Endothelial cell of umbilical vein (primary cell): ENCODE results near the gene NBR1. TPM values are rescaled to one million over a fixed set of nuclear protein-coding genes. Genes with fewer than 3 reads are reported as not detected.

Experiments
- BruUV-seq: library from RNA; stranded (reverse); fragments of 400-500 nt; replicated peaks from 2 replicates; lab custom pipeline; 2021; lab: Mats Ljungman, UMichigan
- CTCF ChIA-PET: fragments of 300-600, 350-600 bp; sonication (Branson Sonifier 250); formaldehyde crosslinking; loops from one replicate; lab custom pipeline; 2021; ENCODE audit warnings: antibody characterized with exemption, inconsistent platforms; lab: Charles Lee
- POLR2A ChIA-PET: fragments of 300-600, 350-600 bp; sonication (Branson Sonifier 250); formaldehyde crosslinking; loops from one replicate; lab custom pipeline; 2021; ENCODE audit warnings: antibody characterized with exemption, inconsistent platforms; lab: Charles Lee
- DNase-seq: peaks from one replicate; pipeline ENCODE4 v3.0.0-alpha.2; 2011; ENCODE audit warnings: low read depth, low spot score
- FAIRE-seq: peaks from 2 replicates; lab custom pipeline; 2011; peaks lifted over from hg19 to GRCh38; lab: Jason Lieb, UNC
- H2AFZ ChIP-seq: 2 replicates; pipeline ENCODE4 v1.6.0; 2012; ENCODE audit warnings: low read depth, low read length, control low read depth, inconsistent platforms
- H3K27ac ChIP-seq: 2 replicates; pipeline ENCODE4 v1.5.1; 2011; ENCODE audit warnings: low read depth, mild to moderate bottlenecking, control low read depth, low read length, moderate library complexity; ENCODE audit not compliant: insufficient read depth
- H3K27me3 ChIP-seq, 2 experiments: 2 replicates each; pipeline versions ENCODE4 v1.6.0 to v1.6.1; 2011; ENCODE audit warnings: low read length in 2 of 2, mixed read lengths in 1 of 2; ENCODE audit not compliant: control insufficient read depth in 2 of 2, insufficient read depth in 2 of 2
- H3K36me3 ChIP-seq, 2 experiments: 2 replicates in 1 of 2; 3 replicates in 1 of 2; pipeline ENCODE4 v1.5.1; 2011; ENCODE audit warnings: low read length in 2 of 2, mild to moderate bottlenecking in 1 of 2, moderate library complexity in 1 of 2; ENCODE audit not compliant: control insufficient read depth in 2 of 2, insufficient read depth in 2 of 2; ENCODE audit errors: extremely low read depth in 1 of 2
- H3K4me1 ChIP-seq: 3 replicates; pipeline ENCODE4 v1.5.1; 2011; ENCODE audit warnings: mild to moderate bottlenecking, low read length; ENCODE audit not compliant: control insufficient read depth, insufficient read depth; ENCODE audit errors: extremely low read depth
- H3K4me2 ChIP-seq: 2 replicates; pipeline ENCODE4 v1.6.1; 2011; ENCODE audit warnings: low read length, control low read depth, mixed read lengths; ENCODE audit not compliant: insufficient read depth
- H3K4me3 ChIP-seq, 3 experiments: fragments of 200-600 bp in 1 of 3; sonication (generic), shearing (Covaris generic) in 1 of 3; replicated peaks in 1 of 3; 2 replicates each; pipeline ENCODE4 v1.5.1; 2011 to 2016; ENCODE audit warnings: control low read depth in 3 of 3, low read length in 3 of 3, mild to moderate bottlenecking in 2 of 3, inconsistent platforms in 1 of 3, low read depth in 1 of 3, moderate library complexity in 1 of 3; ENCODE audit not compliant: insufficient read depth in 1 of 3
- H3K79me2 ChIP-seq: 2 replicates; pipeline ENCODE4 v1.6.0; 2012; ENCODE audit warnings: low read length, inconsistent platforms; ENCODE audit not compliant: control insufficient read depth, insufficient read depth
- H3K9ac ChIP-seq: replicated peaks from 2 replicates; pipeline ENCODE3; 2011; ENCODE audit warnings: low read length, control low read depth; ENCODE audit not compliant: insufficient read depth; ENCODE audit errors: extremely low read depth
- H3K9me1 ChIP-seq: replicated peaks from 3 replicates; pipeline ENCODE4 v1.6.0; 2011; ENCODE audit warnings: mild to moderate bottlenecking, low read length; ENCODE audit not compliant: control insufficient read depth, insufficient read depth; ENCODE audit errors: extremely low read depth
- H3K9me3 ChIP-seq: replicated peaks from 2 replicates; pipeline ENCODE4 v1.5.1; 2012; ENCODE audit warnings: low read length, inconsistent platforms; ENCODE audit not compliant: control insufficient read depth, insufficient read depth
- H4K20me1 ChIP-seq: replicated peaks from 2 replicates; pipeline ENCODE3; 2011; ENCODE audit warnings: mild to moderate bottlenecking, low read length; ENCODE audit not compliant: control insufficient read depth, insufficient read depth; ENCODE audit errors: extremely low read depth
- MYC ChIP-seq: IDR thresholded peaks from one replicate; pipeline ENCODE4 v1.6.1; 2011; ENCODE audit warnings: mild to moderate bottlenecking, low read depth, low read length
- POLR2A ChIP-seq: IDR thresholded peaks from 2 replicates; pipeline ENCODE4 v1.6.1; 2012; ENCODE audit warnings: low read depth, mild to moderate bottlenecking, control low read depth, low read length
- POLR2AphosphoS5 ChIP-seq: IDR thresholded peaks from 2 replicates; pipeline ENCODE4 v1.6.1; 2012; ENCODE audit warnings: low read depth, mild to moderate bottlenecking, control low read depth, low read length, moderate library complexity; ENCODE audit not compliant: insufficient read depth
- dilution Hi-C: fragments of 300-500 bp; cut with MboI; formaldehyde crosslinking; loops from one replicate; pipeline ENCODE4 v1.15.0; 2019; ENCODE audit warnings: low sequenced_read_pairs; ENCODE audit not compliant: extremely low pct_ligation_motif_present
- intact Hi-C: fragments of 100-400 bp; cut with micrococcal nuclease; formaldehyde crosslinking; loops from one replicate; pipeline ENCODE4 v1.10.0; 2022
- polyA plus RNA-seq, 4 experiments: library from polyadenylated mRNA; depleted of rRNA in 3 of 4; stranded (reverse) in 3 of 4; unstranded in 1 of 4; fragments of >200 nt; gene quantifications; 2 replicates each; pipeline versions ENCODE4 v1.2.1 to v1.2.3, GENCODE V29; 2011 to 2012; ENCODE audit warnings: missing spikeins in 1 of 4
- total RNA-seq: library from RNA; stranded (reverse); gene quantifications from 2 replicates; pipeline ENCODE4 v1.2.3, GENCODE V29; 2021
- TF ChIP-seq, protein P1 (sequence below): IDR thresholded peaks from 2 replicates; pipeline ENCODE4 v1.6.1; 2011; ENCODE audit not compliant: insufficient read depth, insufficient read length

NBR1 gene
- total and polyA plus RNA-seq, 2 donors (not counting 3 experiments of a cell fraction or from before 2014, with no cell fraction given) = 26.4 to 57.0 TPM

DNA sequence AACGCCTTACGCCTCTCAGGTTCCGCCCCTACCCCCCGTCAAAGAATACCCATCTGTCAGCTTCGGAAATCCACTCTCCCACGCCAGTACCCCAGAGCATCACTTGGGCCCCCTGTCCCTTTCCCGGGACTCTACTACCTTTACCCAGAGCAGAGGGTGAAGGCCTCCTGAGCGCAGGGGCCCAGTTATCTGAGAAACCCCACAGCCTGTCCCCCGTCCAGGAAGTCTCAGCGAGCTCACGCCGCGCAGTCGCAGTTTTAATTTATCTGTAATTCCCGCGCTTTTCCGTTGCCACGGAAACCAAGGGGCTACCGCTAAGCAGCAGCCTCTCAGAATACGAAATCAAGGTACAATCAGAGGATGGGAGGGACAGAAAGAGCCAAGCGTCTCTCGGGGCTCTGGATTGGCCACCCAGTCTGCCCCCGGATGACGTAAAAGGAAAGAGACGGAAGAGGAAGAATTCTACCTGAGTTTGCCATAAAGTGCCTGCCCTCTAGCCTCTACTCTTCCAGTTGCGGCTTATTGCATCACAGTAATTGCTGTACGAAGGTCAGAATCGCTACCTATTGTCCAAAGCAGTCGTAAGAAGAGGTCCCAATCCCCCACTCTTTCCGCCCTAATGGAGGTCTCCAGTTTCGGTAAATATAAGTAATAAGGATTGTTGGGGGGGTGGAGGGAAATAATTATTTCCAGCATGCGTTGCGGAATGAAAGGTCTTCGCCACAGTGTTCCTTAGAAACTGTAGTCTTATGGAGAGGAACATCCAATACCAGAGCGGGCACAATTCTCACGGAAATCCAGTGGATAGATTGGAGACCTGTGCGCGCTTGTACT is 45.7 kb upstream of the NBR1 start, which contains the start of gene BRCA1:
Gene BRCA1, minus strand, starts transcription at position 232 of the 834 bp plus-strand sequence. CDS start 1,268 bp downstream, outside the sequence.
- Histone ChIP-seq H3K9me3 (no peaks in the 10 kb centered on the region), H3K4me2 (peak within 1 kb of the TSS; percentile 83), H3K27ac (peak within 1 kb of the TSS; percentile 67), H3K36me3 (no peaks in the 10 kb centered on the region), H3K4me3 (peak within 1 kb of the TSS; percentile 64 to 92 (median 86)), H3K9me1 (no peaks in the 10 kb centered on the region), H4K20me1 (no peaks in the 10 kb centered on the region), H3K79me2 (peaks cover 9% of the 10 kb centered on the region), H3K9ac (peak within 1 kb of the TSS; percentile 81), H3K4me1 (peaks cover 14% of the 10 kb centered on the region), H2AFZ (peak within 1 kb of the TSS; percentile 79), H3K27me3 (no peaks in the 10 kb centered on the region)
- intact Hi-C loops = loop anchor here (1.0 to 2.0 kb wide), 4 partner anchors 45 to 190 kb away; partner anchors contain the start of genes RND2 and RPL27
- no peak for TF ChIP-seq MYC
- peak; percentile 69 for TF ChIP-seq POLR2A
- TF ChIP-seq, protein P1, sequence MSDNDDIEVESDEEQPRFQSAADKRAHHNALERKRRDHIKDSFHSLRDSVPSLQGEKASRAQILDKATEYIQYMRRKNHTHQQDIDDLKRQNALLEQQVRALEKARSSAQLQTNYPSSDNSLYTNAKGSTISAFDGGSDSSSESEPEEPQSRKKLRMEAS = peak; percentile 65
- peak; percentile 59 for TF ChIP-seq POLR2AphosphoS5
- dilution Hi-C loops = no loop called here
- ChIA-PET POLR2A (no interaction called here), CTCF (interaction anchor here (1.2 to 2.6 kb wide), 3 partner anchors 9 to 101 kb away, joined by 3 to 10 read pairs (median 4); no protein-coding TSS in a partner anchor)
- no TSS peak for BruUV-seq
- FAIRE-seq (peak; percentile 100), DNase-seq (peak; percentile 98)
